ENCODE results near the gene PDZRN3. TPM values are rescaled to one million over a fixed set of nuclear protein-coding genes. Genes with fewer than 3 reads are reported as not detected.

The PDZRN3 gene
- total RNA-seq, 1 experiment from 2014 or later, result 5.9 TPM

DNA sequence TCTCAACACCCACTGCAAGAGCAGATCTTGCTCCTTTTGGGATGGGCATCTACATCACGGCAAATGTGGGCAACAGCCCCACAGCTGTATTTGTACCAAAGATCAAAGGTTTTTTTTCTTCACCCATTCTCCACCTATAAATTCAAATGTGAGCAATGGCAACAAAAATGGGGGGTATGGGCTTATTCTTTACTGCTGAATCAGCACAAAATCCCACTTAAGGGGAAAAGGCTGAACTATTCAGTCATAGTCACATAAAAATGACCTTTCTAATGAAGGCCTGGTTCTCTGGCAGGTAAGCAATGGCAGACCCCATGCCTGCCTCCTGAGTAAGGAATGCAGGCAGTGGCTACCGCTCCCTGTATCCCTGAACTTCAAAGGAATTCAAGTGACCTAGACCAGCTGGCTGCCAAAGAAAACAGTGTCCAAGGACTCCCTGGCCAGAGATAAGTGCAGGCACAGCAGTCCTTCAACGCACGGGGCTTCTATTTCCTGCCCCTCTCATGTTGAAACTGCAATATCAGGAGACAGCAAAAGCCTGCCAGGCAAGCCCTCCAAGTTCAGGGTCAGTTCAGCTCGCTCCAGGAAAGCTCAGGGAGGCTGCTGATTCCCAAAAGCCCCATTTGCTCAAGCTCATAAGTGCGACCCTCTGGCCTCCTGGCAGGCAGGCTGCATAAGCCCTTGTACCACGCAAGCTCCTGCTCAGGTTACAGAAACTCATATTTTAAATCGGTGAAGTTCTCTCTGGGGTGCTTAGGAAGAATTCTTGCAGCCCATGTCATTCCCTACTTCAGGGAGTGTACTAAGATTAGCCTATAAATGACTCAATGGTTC lies 134.1 kb downstream of the PDZRN3 start:
- Histone ChIP-seq H2BK12ac (ENCODE audit: insufficient read length, low read depth, low read length) (no peak overlapping the region), H3K4ac (ENCODE audit: low read depth, low read length) (no peak overlapping the region), H2BK20ac (ENCODE audit: low read depth, low read length, poor library complexity, severe bottlenecking) (no peak overlapping the region), H3K4me1 (ENCODE audit: insufficient read depth, low read length) (peaks cover 11% of the 10 kb centered on the region; the same call in 1 of the 2 replicates), H3K18ac (ENCODE audit: insufficient read length, low read depth, low read length) (no peak overlapping the region), H3K23ac (ENCODE audit: insufficient read length, low read depth, low read length) (no peak overlapping the region), H2BK15ac (ENCODE audit: low read depth, low read length) (no peak overlapping the region), H4K20me1 (ENCODE audit: control insufficient read depth, insufficient read depth, insufficient read length) (no peaks in the 10 kb centered on the region), H2BK5ac (ENCODE audit: insufficient read length, low read length) (no peak overlapping the region), H2AFZ (ENCODE audit: low read length) (no peak overlapping the region), H3K56ac (ENCODE audit: insufficient read length, low read depth, low read length) (no peak overlapping the region), H3K9ac (ENCODE audit: extremely low read depth, insufficient read length, low read length) (no peak overlapping the region), H3K4me2 (ENCODE audit: insufficient read depth, insufficient read length, low read length) (no peak overlapping the region), H4K91ac (ENCODE audit: insufficient read length, low read depth, low read length) (no peak overlapping the region), H3T11ph (ENCODE audit: low read length) (no peak overlapping the region), H2BK120ac (ENCODE audit: low read depth, low read length, poor library complexity, severe bottlenecking) (no peak overlapping the region), H3K27me3 (ENCODE audit: insufficient read depth, low read length) (no peaks in the 10 kb centered on the region), H3K27ac (ENCODE audit: insufficient read length, low read depth, low read length) (no peak overlapping the region), H3K23me2 (ENCODE audit: insufficient read length, low read depth, low read length, poor library complexity, severe bottlenecking) (no peaks in the 10 kb centered on the region), H2AK5ac (ENCODE audit: insufficient read length, low read length) (no peak overlapping the region), H3K9me3 (ENCODE audit: control insufficient read depth, low read depth, low read length) (no peaks in the 10 kb centered on the region), H3K79me2 (ENCODE audit: insufficient read depth, low read length) (no peaks in the 10 kb centered on the region), H4K8ac (replicated peaks; ENCODE audit: insufficient read length, low read depth, low read length) (no peak overlapping the region), H3K14ac (ENCODE audit: insufficient read depth, low read length) (no peak overlapping the region), H4K5ac (ENCODE audit: insufficient read length, low read depth, low read length) (no peak overlapping the region), H3K79me1 (ENCODE audit: insufficient read depth, low read depth, low read length, poor library complexity, severe bottlenecking) (no peaks in the 10 kb centered on the region)
- no peaks in the 10 kb centered on the region for H3K9me3 Mint-ChIP-seq
- peaks cover 45 to 56% of the 10 kb centered on the region in 2 experiments for H3K4me1 Mint-ChIP-seq
- WGBS (ENCODE audit: extremely low coverage, insufficient read length, low lambda C conversion rate), result no CpG with 5 or more reads among the region's 8 CpGs
- H3K4me3 Mint-ChIP-seq, result peak overlapping the region in 1 of 2 experiments; percentile 21; a peak in 2 of 5 replicates
- peak; percentile 69 for DNase-seq
- TF ChIP-seq, protein P1, sequence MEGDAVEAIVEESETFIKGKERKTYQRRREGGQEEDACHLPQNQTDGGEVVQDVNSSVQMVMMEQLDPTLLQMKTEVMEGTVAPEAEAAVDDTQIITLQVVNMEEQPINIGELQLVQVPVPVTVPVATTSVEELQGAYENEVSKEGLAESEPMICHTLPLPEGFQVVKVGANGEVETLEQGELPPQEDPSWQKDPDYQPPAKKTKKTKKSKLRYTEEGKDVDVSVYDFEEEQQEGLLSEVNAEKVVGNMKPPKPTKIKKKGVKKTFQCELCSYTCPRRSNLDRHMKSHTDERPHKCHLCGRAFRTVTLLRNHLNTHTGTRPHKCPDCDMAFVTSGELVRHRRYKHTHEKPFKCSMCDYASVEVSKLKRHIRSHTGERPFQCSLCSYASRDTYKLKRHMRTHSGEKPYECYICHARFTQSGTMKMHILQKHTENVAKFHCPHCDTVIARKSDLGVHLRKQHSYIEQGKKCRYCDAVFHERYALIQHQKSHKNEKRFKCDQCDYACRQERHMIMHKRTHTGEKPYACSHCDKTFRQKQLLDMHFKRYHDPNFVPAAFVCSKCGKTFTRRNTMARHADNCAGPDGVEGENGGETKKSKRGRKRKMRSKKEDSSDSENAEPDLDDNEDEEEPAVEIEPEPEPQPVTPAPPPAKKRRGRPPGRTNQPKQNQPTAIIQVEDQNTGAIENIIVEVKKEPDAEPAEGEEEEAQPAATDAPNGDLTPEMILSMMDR (conservative IDR thresholded peaks at IDR 0.05), result no peak
- H3K27me3 Mint-ChIP-seq (ENCODE audit: low read depth), result peaks cover 2% of the 10 kb centered on the region; the same call in 1 of the 2 replicates
- no peaks in the 10 kb centered on the region for H3K36me3 Mint-ChIP-seq (ENCODE audit: insufficient read depth in 1 of 3, low read depth in 3 of 3)
- H3K27ac Mint-ChIP-seq, result peak overlapping the region in 2 of 3 experiments; percentile 74 to 92

All from H9 (cell line).